DMS114 treated with DMSO at 0.1 percent for 48 hours (cell line): ENCODE measurements around the gene ENO3.

Source experiments
- DNase-seq: peaks from one replicate; lab custom pipeline; 2025; ENCODE audit not compliant: unreplicated experiment; lab: John Stamatoyannopoulos, UW

Gene ENO3

DNA sequence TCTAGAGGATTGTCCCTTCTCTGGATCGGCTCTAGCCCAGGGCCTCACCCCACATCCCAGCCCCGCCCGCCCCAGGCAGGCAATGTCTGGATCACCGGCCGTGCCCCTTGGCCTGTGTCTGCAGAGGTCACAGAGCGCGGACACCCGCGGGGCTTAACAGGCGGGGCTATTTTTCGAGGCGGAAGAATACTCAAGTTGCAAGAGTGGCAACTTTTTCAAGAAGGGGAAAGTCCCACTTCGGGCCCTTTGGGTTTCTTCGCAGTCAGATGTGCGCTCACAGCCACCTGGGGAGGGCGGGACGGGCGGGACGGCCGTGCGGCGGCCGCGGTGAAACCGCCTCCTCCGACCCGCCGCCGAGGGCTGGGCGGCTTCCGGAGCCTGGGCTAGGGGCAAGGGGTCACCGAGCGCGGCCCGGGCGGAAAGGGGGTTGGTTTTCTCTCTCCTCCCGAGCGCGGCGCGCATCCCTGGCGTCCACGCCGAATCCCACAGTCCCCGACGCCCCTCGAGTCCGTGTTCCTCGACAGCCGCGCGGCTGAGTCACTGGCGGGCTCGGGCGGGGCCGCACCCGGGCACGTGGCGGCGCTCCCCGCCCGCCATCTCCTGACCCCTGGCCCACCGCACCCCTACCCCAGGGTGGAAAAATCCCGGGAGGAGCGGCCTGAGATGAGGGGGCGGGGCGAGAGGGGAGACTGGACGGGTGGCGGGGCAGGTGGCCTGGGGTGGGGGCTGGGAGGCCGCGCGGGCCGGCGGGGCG, 1.4 kb upstream of the ENO3 start:
- DNase-seq: no peak

DNA sequence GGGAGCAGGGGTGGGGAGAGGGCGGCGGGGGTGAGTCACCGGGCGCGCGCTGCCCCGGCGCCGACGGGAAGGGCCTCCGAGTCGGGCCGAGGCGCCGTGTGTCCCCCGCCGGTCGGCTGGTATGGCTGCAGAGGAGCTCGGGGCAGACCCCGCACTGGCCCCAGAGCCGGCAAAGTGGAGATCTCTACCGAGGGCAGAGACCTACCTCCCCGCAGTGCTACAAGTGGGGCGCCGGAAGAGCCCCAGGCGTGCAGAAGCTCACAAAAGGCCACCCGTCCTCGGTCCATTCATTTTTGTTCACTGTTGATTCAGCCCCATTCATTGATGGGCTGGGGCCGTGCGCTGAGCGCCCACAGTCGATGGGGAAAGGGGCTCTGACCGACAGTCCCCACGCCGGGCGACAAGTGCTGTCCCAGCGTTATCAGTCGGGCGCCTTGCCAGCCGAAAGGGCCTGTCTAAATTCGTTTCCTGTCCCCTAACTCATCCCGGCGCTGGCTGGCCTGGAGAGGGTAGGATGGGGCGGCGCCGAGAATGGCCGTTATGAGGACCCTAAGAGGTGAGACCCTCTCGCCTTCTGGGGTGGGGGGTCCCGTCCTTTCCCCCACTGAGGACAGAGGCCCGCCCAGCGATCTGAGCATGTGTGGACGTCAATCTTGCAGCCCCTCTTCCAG, 709 bp upstream of the ENO3 start:
- no peak for DNase-seq

- DNase-seq: no peak
These were observed 567 bp downstream of the ENO3 start for GRCh38 chr17:4951486-4951885.

DNA sequence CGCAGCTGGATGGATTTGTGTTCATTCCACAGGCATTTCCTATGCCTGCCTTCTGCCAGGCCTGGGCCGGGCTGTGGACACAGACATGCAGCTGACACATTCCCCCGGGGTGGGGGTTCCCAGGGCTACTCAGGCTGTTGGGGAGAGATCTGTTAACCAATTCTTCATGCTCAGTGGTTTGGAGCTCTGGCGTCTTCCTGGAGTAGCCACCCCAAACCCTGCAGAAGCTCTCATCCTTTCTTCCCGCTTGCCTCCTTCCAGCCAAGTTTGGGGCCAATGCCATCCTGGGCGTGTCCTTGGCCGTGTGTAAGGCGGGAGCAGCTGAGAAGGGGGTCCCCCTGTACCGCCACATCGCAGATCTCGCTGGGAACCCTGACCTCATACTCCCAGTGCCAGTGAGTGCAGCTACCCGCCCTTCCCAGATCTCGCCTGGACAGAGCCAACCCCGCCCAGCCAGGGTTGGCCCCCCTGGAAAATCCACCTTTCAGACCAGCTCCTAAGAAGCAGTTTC, 2.6 kb downstream of the ENO3 start:
- DNase-seq: no peak

DNA sequence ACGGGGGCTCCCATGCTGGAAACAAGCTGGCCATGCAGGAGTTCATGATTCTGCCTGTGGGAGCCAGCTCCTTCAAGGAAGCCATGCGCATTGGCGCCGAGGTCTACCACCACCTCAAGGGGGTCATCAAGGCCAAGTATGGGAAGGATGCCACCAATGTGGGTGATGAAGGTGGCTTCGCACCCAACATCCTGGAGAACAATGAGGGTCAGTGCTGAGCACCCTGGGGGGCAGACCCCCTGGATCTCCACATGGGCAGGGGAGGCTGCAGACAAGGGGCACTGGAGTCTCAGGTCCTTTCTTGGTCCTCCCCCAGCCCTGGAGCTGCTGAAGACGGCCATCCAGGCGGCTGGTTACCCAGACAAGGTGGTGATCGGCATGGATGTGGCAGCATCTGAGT, 4.2 kb downstream of the ENO3 start:
- DNase-seq: no peak

DNA sequence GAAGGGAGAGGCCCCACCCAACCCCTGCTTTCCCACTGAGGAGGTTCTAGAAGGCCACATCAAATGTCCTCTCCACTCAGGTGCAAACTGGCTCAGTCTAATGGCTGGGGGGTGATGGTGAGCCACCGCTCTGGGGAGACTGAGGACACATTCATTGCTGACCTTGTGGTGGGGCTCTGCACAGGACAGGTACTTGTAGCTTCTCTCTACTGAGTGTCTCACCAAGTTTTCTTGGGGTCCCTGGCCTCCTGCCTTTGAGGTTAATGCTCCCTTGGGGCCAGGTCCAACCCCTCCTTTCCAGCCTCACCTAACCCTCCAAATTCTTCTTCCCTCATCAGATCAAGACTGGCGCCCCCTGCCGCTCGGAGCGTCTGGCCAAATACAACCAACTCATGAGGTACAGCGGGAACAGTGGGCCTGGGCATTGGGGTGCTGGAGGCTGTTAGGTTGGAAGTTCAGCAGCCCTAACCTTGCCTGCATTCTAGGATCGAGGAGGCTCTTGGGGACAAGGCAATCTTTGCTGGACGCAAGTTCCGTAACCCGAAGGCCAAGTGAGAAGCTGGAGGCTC, 5.7 kb downstream of the ENO3 start:
- no peak for DNase-seq

- DNase-seq: no peak
These were observed 7.2 kb downstream of the ENO3 start for GRCh38 chr17:4958102-4958501.

GRCh38 chr17:4959261-4959965, 8.5 kb downstream of the ENO3 start:
- no peak for DNase-seq

DNA sequence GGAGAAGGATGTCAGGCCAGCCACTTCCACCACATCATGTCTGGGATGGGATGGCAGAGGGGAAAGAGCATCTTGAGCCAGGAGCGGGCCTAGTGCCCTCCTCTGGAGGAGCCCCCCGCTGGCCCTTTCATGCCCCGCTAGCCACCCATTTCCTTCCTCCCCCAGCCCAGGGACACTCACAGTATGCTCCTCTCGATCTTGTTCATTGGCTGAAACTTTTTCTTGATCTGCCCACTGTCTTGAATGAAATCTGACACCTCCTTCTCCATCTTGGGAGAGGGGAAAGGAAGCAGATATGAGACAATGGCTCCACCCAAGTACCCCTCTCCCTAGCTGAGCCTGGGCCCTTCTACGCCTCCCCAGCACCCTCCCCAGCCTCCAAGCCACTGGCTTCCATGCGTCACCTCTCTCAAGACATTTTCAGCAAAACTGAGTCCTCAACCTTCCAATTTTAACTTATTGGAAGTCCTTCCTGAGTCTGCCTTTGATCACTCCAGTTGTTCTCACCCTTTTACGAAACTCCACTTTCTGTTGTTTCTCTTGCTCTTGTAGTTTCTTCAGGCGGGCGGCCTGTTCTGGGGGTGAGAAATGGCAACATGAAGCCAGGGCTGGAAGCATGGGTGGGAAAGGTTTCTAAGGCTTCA, 9.5 kb downstream of the ENO3 start:
- DNase-seq: no peak

GRCh38 chr17:4965311-4965986, 14.5 kb downstream of the ENO3 start:
- no peak for DNase-seq

DNA sequence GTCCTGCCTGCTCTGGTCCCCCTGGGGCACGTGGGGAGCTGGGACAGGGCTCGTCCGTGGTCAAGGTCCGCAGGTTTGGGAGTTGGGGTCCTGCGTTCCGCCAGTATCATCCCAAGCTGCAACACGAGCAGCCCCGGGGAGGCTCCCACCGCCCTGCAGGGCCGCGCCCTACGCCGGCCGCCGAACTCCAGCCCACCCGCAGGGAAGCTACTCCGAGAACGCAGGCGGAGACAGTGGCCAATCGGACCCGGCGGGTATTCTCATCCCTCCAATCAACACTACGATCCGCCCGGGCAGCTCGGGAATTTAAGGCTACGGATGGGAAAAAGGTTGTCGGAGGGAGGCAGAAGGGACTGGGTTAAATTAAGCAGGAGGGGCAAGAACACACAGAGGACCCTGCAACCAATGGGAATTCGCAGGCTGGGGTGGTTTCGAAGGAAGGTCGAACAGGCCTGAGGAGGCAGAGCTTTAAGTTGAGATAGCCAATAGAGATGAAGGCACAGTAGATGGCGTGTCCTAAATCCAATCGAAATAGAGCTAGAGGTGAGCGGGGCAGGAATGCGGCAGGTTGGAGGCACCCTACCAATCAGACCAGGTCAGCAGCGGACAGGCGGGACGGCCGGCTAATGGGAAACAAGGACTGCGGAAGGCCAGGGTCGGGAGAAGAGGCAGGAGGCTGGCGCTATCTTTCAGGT, 16.1 kb downstream of the ENO3 start:
- peak; percentile 87 for DNase-seq

DNA sequence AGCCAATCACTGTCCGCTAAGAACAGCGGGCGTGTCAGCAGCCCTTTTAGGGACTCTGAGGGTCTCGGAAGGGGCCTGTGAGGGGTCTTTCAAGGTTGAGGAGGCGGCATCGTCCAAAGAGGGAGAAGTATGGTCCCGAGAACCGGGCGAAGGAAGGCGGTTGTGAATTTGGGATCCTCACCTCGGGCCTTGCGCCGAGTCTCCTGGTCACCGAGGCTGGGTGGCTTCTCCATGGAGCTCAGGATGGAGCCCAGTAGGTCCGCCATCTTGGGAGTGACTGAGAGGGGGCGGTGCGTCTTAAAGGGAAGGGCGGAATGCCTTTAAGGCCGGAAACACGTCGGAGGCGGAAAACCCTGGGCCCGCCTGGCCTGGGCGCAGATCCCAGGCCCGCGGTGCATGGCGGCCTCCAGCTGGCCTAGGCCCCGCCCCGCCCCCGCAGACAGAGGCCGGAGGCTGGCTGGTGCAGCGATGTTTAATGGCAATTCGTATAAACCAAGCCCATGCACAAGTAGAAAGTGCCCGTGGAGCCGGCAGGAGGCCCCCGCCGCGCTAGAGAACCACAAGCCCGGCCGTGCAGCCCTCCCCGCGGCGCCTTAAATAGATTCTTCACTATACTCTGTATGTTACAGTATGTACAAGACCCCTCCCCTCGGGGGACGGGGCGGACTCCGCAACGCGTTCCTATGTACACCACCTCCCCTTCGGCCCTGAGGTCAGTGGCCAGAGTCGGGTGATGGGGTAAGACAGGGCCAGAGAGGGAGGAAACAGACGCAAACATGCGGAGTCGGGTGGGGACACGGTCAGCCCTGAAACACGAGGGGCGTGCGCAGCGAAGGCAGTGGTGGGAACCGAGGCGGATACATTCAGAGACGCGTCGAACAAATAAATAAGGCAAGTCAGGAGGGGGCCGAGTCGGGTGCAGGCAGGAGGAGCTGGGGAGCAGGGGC, 16.9 kb downstream of the ENO3 start, which contains the start of gene SPAG7:
SPAG7 (minus strand) TSS at position 279 of the 947 bp plus-strand sequence; CDS start at position 266, 13 bp downstream.
- DNase-seq: peak; percentile 56

- DNase-seq: no peak
These were observed 17.6 kb downstream of the ENO3 start for GRCh38 chr17:4968486-4969046.

DNA sequence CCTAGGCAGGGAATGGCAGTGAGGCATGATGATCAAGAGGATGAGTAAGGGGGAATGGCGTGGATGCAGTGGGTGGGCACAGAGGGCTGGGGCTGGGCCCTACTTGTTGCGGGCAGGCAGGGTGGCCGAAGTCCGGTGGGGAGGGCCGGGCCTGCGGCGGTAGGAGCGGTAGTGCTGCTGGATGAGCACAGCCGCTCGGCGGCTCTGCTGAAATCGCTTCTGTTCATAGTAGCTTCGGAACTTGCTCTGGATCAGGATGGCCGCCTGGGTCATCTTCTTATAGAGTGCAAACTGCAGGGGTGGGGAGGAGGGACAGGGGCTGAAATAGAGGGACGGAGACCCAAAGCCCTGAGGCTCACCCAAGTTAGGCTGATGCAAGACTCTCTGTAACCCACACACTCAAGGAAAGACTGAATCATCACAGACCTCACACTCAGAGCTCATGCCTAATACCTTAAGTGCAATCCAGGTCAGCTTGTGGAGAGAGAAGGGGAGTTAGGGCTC, 18.2 kb downstream of the ENO3 start:
- DNase-seq: no peak

- DNase-seq: no peak
These were observed 18.7 kb downstream of the ENO3 start for GRCh38 chr17:4969551-4970173.

- DNase-seq: no peak
These were observed 19.4 kb downstream of the ENO3 start for GRCh38 chr17:4970273-4970672.

- no peak for DNase-seq
These were observed 20.9 kb downstream of the ENO3 start for GRCh38 chr17:4971826-4972225.

DNA sequence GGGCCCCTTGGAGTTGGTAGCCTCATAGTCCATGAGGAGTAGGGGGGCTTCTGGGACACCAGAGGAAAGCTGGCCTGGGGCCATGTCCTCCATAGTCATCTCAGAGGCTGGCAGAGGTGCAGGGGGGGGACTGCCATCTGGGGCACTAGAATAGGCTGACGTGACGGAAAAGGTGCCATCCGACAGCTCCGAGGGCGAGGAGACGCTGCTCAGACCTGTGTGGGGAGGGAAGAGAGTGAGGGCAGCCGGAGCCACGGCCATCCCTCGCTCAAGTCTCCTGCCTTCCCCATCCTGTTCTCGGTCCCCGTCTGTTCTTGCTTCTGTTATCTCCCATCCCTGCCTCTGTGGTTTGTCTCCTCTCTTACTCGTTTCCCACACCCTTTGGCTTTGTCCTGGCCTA, 21.4 kb downstream of the ENO3 start:
- no peak for DNase-seq
